ENCODE data around the gene ARAP2. TPM values are rescaled to one million over a fixed set of nuclear protein-coding genes. Genes with fewer than 3 reads are reported as not detected.

The ARAP2 gene
- total RNA-seq, 4 donors from 2014 or later = 7.5 to 21.0 (median 7.9) TPM

- intact Hi-C loops (cut with DNase I) = no loop called here
- Histone ChIP-seq H3K36me3 (no peaks in the 10 kb centered on the region), H3K27me3 (no peaks in the 10 kb centered on the region)
These were observed 26.2 kb downstream of the ARAP2 start for GRCh38 chr4:36218121-36218520.

DNA sequence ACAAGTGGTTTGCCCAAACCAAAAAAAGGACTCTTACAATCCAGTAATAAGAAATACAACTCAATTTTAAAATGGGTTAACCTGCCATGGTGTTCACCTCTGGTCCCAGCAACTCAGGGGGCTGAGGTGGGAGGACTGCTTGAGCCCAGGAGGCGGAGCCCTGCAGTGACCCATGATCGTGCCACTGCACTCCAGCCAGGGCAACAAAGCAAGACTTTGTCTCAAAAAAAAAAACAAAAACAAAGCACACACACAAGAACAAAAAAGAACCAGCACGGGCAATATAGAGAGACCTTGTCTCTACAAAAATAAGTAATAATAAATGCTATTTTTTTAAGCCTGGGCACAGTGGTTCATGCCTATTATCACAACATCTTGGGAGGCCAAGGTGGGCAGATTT, 28.7 kb downstream of the ARAP2 start:
- no peak overlapping the region for H3K27ac ChIP-seq (replicated peaks in 1 of 4)

More at GRCh38 chr4:36218121-36218520, 26.2 kb downstream of the ARAP2 start:
- Histone ChIP-seq H3K27ac (replicated peaks in 1 of 4) (no peak overlapping the region), H3K9me3 (no peaks in the 10 kb centered on the region), H3K4me3 (no peak overlapping the region), H3K4me1 (no peaks in the 10 kb centered on the region)
- no peak for TF ChIP-seq EP300 (IDR thresholded peaks at IDR 0.05)
- TF ChIP-seq CTCF (IDR thresholded peaks at IDR 0.05) = no peak
- TF ChIP-seq POLR2A (IDR thresholded peaks at IDR 0.05; ENCODE audit: low read depth) = no peak
- TF ChIP-seq POLR2AphosphoS5 (IDR thresholded peaks at IDR 0.05) = no peak
- DNase-seq (ENCODE audit: extremely low spot score) = no peak

DNA sequence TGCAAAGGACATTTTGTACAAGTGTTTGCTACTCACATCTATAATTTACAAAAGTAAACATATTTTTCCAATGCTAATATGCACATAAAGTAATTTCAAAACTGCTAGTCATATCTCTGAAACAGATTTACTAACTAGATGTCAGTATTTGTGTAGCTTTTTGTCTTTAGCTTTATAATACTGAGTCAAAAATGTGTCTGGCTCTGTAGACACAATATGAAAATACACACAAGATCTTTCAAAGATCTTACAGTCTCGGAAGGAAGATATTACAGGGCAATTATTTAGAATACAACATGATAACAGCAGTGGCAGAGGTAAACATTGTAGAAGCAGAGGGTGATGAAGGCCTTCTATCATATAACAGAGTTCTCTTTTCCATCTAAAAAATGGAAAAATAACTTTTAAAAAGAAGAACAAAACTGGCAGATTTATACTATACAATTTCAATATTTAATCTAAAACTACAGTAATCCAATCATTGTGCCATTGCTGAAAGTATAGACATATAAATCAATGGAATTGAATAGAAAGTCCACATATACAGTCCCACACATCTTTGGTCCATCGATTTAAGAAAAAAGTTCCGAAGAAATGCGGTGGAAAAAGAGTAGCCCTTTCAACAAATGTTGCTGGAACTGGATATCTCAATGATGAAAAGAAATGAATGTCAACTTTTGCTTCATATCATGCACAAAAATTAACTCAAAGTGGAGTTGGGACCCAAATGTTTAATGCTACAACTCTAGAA, 29.4 kb downstream of the ARAP2 start:
- H3K27ac ChIP-seq (replicated peaks in 1 of 4) = no peak overlapping the region
- H3K4me3 ChIP-seq = no peak overlapping the region
- intact Hi-C loops (cut with DNase I) = no loop called here
- no peaks in the 10 kb centered on the region for H3K4me1 ChIP-seq
- H3K9me3 ChIP-seq = no peaks in the 10 kb centered on the region
- DNase-seq (ENCODE audit: extremely low spot score) = no peak
- no peaks in the 10 kb centered on the region for H3K27me3 ChIP-seq
- peaks cover 0 to 4% (median 0%) of the 10 kb centered on the region in 4 donors for H3K36me3 ChIP-seq
- TF ChIP-seq POLR2AphosphoS5 (IDR thresholded peaks at IDR 0.05) (no peak), POLR2A (IDR thresholded peaks at IDR 0.05; ENCODE audit: low read depth) (no peak), EP300 (IDR thresholded peaks at IDR 0.05) (no peak), CTCF (IDR thresholded peaks at IDR 0.05) (no peak)
- 50% methylated on average over 4 of the region's 4 CpGs for WGBS

More for the DNA sequence above, 28.7 kb downstream of the ARAP2 start:
- H3K4me1 ChIP-seq = no peaks in the 10 kb centered on the region
- no peaks in the 10 kb centered on the region for H3K36me3 ChIP-seq
- intact Hi-C loops (cut with DNase I) = no loop called here
- no peak for DNase-seq (ENCODE audit: extremely low spot score)
- WGBS = 89% methylated on average over 3 of the region's 3 CpGs
- no peaks in the 10 kb centered on the region for H3K9me3 ChIP-seq
- no peaks in the 10 kb centered on the region for H3K27me3 ChIP-seq
- no peak overlapping the region for H3K4me3 ChIP-seq
- no peak for TF ChIP-seq EP300 (IDR thresholded peaks at IDR 0.05)
- no peak for TF ChIP-seq POLR2AphosphoS5 (IDR thresholded peaks at IDR 0.05)

DNA sequence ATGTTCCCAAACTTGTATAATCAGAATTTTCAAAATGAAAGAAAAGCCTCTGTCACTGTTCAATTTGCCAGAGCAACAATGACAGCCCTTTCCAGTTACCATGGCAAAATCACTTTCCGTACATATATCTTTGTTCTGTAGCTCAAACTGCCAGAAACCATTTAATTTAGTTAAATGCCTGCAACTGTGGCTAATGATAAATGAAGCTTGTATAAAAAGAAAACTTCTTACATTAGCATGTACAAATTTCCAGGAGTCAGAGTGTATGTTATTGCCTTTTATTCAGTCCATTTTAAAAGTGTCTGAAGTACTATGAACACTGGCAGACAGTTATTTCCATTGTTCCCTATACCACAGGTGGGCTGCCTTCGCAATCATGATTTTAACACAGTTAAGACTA, 30.3 kb downstream of the ARAP2 start:
- no peak for DNase-seq (ENCODE audit: extremely low spot score)
- 95% methylated on average over 2 of the region's 2 CpGs for WGBS
- intact Hi-C loops (cut with DNase I) = no loop called here
- H3K9me3 ChIP-seq = no peaks in the 10 kb centered on the region
- no peak overlapping the region for H3K4me3 ChIP-seq
- no peaks in the 10 kb centered on the region for H3K27me3 ChIP-seq
- no peaks in the 10 kb centered on the region for H3K4me1 ChIP-seq
- TF ChIP-seq POLR2A (IDR thresholded peaks at IDR 0.05; ENCODE audit: low read depth) (no peak), CTCF (IDR thresholded peaks at IDR 0.05) (no peak), EP300 (IDR thresholded peaks at IDR 0.05) (no peak), POLR2AphosphoS5 (IDR thresholded peaks at IDR 0.05) (no peak)
- H3K36me3 ChIP-seq = peaks cover 0 to 4% (median 0%) of the 10 kb centered on the region in 4 donors
- no peak overlapping the region for H3K27ac ChIP-seq (replicated peaks in 1 of 4)

- Histone ChIP-seq H3K4me1 (no peaks in the 10 kb centered on the region), H3K27ac (replicated peaks in 1 of 4) (no peak overlapping the region), H3K9me3 (no peaks in the 10 kb centered on the region), H3K36me3 (peaks cover 0 to 4% (median 0%) of the 10 kb centered on the region in 4 donors), H3K4me3 (no peak overlapping the region), H3K27me3 (no peaks in the 10 kb centered on the region)
- TF ChIP-seq CTCF (IDR thresholded peaks at IDR 0.05) (no peak), POLR2AphosphoS5 (IDR thresholded peaks at IDR 0.05) (no peak), EP300 (IDR thresholded peaks at IDR 0.05) (no peak), POLR2A (IDR thresholded peaks at IDR 0.05; ENCODE audit: low read depth) (no peak)
- intact Hi-C loops (cut with DNase I) = no loop called here
- no peak for DNase-seq (ENCODE audit: extremely low spot score)
- 86% methylated on average over 1 of the region's 1 CpG for WGBS
These were observed 33.2 kb downstream of the ARAP2 start for GRCh38 chr4:36211084-36211483.
